A549 (cell line): ENCODE data around the gene SP1. TPM values are rescaled to one million over a fixed set of nuclear protein-coding genes. Genes with fewer than 3 reads are reported as not detected.

Experiments used
- ATAC-seq, 2 experiments: fragments of 200-7000 bp in 1 of 2; fragments of >200 bp in 1 of 2; cut with Nextera tagmentation in 1 of 2; cut with Tn5 transposase in 1 of 2; 3 replicates each; pipeline versions ENCODE4 v1.8.0 to v1.9.1; 2018 to 2020; ENCODE audit warnings: mild to moderate bottlenecking in 1 of 2, moderate library complexity in 1 of 2
- CTCF ChIA-PET: fragments of 300-600 bp; sonication (Branson Sonifier 250); formaldehyde crosslinking; extraction: SDS; loops from one replicate; lab custom pipeline; 2021; ENCODE audit warnings: antibody characterized with exemption, inconsistent platforms; lab: Yijun Ruan, JAX
- POLR2A ChIA-PET: fragments of 350-600 bp; formaldehyde crosslinking; extraction: SDS; loops from one replicate; lab custom pipeline; 2021; ENCODE audit warnings: antibody characterized with exemption, inconsistent platforms; lab: Yijun Ruan, JAX
- DNase-seq, 2 experiments: peaks; one replicate each; pipeline versions ENCODE4 v3.0.0 to v3.0.0-alpha.2; 2011 to 2016; ENCODE audit warnings: low read depth in 1 of 2, low spot score in 1 of 2
- FAIRE-seq: peaks from 2 replicates; lab custom pipeline; 2011; peaks lifted over from hg19 to GRCh38; lab: Jason Lieb, UNC
- H3K27ac ChIP-seq, 2 experiments: fragments of >200 bp; sonication (Bioruptor Twin); formaldehyde crosslinking; 3 replicates each; pipeline ENCODE4 v1.5.1; 2016 to 2017
- H3K4me1 ChIP-seq: fragments of >200 bp; sonication (Bioruptor Twin); formaldehyde crosslinking; 3 replicates; pipeline ENCODE4 v1.6.1; 2016
- H3K4me2 ChIP-seq: fragments of >200 bp; sonication (Bioruptor Twin); formaldehyde crosslinking; 3 replicates; pipeline ENCODE4 v1.6.1; 2016
- H3K4me3 ChIP-seq: fragments of >200 bp; sonication (Bioruptor Twin); formaldehyde crosslinking; 3 replicates; pipeline ENCODE4 v1.5.1; 2016
- H3K9me3 ChIP-seq: fragments of >200 bp; sonication (Bioruptor Twin); formaldehyde crosslinking; 3 replicates; pipeline ENCODE4 v1.6.1; 2016
- CEBPB ChIP-seq, 2 experiments: fragments of >200 bp in 1 of 2; sonication (Bioruptor Twin) in 1 of 2; formaldehyde crosslinking in 1 of 2; IDR thresholded peaks; 2 replicates each; pipeline ENCODE4 v1.6.1; 2012 to 2016
- CHD2 ChIP-seq: fragments of 150-350 bp; IDR thresholded peaks from 2 replicates; pipeline ENCODE4 v1.6.1; 2014; ENCODE audit warnings: low read length; ENCODE audit not compliant: partially characterized antibody
- HOXB13 ChIP-seq: fragments of 250-450 bp; sonication (Bioruptor Pico); IDR thresholded peaks from 2 replicates; pipeline ENCODE4 v1.5.0; 2020; ENCODE audit warnings: low read depth, mild to moderate bottlenecking, moderate library complexity
- JUNB ChIP-seq: fragments of >200 bp; sonication (Bioruptor Twin); formaldehyde crosslinking; IDR thresholded peaks from 2 replicates; pipeline ENCODE4 v1.6.1; 2016
- MAZ ChIP-seq: fragments of 150-350 bp; IDR thresholded peaks from 2 replicates; pipeline ENCODE4 v1.6.1; 2014; ENCODE audit warnings: antibody characterized with exemption, low read depth, low read length, borderline replicate concordance
- POLR2AphosphoS2 ChIP-seq: conservative IDR thresholded peaks from 2 replicates; pipeline ENCODE4 v1.6.1; 2012; ENCODE audit warnings: low read length, improper control_type of control experiment, inconsistent platforms
- RAD21 ChIP-seq, 2 experiments: fragments of >200 bp in 1 of 2; sonication (Bioruptor Twin) in 1 of 2; formaldehyde crosslinking in 1 of 2; IDR thresholded peaks in 1 of 2; conservative IDR thresholded peaks in 1 of 2; 2 replicates in 1 of 2; 3 replicates in 1 of 2; pipeline ENCODE4 v1.6.1; 2012 to 2018; ENCODE audit warnings: inconsistent platforms in 1 of 2
- SMC3 ChIP-seq: fragments of >200 bp; sonication (Bioruptor Twin); formaldehyde crosslinking; IDR thresholded peaks from 3 replicates; pipeline ENCODE4 v1.6.1; 2018; ENCODE audit warnings: inconsistent platforms
- WGBS: methylation state at CpG from one replicate; pipeline ENCODE4 v1.1.6; 2017; ENCODE audit errors: missing lambda C conversion rate; 5-methylcytosine and 5-hydroxymethylcytosine counted together
- polyA plus RNA-seq, 4 experiments: library from polyadenylated mRNA; depleted of rRNA in 3 of 4; stranded (reverse); fragments of >200 nt; fragmentation: RNase III in 1 of 4; extraction: RNeasy Plus Mini Kit Qiagen cat#74134 plus additional on column Dnase treatment in 1 of 4; gene quantifications; 2 replicates in 3 of 4; 3 replicates in 1 of 4; pipeline ENCODE4 v1.2.3, GENCODE V29; 2011 to 2017
- TF ChIP-seq, protein P1 (sequence below): fragments of 250-450 bp; sonication (Bioruptor Pico); IDR thresholded peaks from 2 replicates; pipeline ENCODE4 v1.5.0; 2021; ENCODE audit warnings: mild to moderate bottlenecking, moderate library complexity, borderline replicate concordance
- TF ChIP-seq, protein P2 (sequence below): fragments of 150-350 bp; IDR thresholded peaks from 2 replicates; pipeline ENCODE4 v1.6.1; 2014; ENCODE audit warnings: low read depth, mild to moderate bottlenecking, low read length
- TF ChIP-seq, protein P3 (sequence below): IDR thresholded peaks from 2 replicates; pipeline ENCODE4 v1.6.1; 2012
- TF ChIP-seq, protein P4 (sequence below): fragments of 250-450 bp; sonication (Bioruptor Pico); IDR thresholded peaks from 2 replicates; pipeline ENCODE4 v1.5.0; 2020; ENCODE audit warnings: low read depth, mild to moderate bottlenecking, moderate library complexity
- TF ChIP-seq, protein P5 (sequence below): fragments of >200 bp; sonication (Bioruptor Twin); formaldehyde crosslinking; IDR thresholded peaks from 3 replicates; pipeline ENCODE4 v1.5.1; 2016

SP1 gene
- polyA plus RNA-seq, 2 of the 4 experiments (the other 2 are of a cell fraction), result 24.2 to 53.2 TPM

DNA sequence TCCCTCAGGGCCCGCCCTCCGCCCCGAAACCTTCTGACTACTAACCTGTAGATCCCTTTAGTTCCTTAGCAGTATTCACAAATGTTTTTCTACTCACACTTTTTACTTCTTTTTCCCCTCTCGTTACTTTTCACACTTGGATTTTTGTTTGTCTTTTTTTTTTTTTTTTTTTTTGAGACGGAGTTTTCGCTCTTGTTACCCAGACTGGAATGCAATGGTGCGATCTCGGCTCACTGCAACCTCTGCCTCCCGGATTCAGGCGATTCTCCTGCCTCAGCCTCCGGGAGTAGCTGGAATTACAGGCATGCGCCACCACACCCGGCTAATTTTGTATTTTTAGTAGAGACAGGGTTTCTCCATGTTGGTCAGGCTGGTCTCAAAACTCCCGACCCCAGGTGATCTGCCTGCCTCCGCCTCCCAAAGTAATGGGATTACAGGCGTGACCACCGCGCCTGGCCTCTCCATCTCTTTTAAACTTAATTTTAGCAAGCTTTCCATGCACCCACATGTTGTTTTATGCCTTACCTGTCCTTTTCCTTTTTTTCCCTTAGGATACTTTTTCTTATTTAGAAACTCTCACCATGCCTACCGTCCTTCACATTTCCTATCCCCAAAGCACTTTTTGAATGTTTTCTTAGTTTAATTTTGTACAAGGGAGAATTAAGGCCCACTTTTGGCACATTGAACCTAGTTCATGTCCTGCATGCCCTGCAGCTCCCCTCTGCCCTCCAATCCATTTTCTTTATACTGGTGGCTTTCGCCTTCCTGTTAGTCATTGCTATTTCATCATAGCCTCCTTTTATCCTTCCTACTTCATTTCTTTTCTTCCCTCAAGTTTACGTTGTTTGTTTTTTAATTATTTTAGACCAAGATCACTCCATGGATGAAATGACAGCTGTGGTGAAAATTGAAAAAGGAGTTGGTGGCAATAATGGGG lies 1.1 kb downstream of the SP1 start:
- TF ChIP-seq MAZ (no peak), HOXB13 (CRISPR knock-in tag) (no peak), CEBPB (IDR thresholded peaks at IDR 0.05) (peak in 1 of 2 experiments; percentile 47; a peak in 1 of 4 replicates), CHD2 (no peak)
- TF ChIP-seq, protein P1, sequence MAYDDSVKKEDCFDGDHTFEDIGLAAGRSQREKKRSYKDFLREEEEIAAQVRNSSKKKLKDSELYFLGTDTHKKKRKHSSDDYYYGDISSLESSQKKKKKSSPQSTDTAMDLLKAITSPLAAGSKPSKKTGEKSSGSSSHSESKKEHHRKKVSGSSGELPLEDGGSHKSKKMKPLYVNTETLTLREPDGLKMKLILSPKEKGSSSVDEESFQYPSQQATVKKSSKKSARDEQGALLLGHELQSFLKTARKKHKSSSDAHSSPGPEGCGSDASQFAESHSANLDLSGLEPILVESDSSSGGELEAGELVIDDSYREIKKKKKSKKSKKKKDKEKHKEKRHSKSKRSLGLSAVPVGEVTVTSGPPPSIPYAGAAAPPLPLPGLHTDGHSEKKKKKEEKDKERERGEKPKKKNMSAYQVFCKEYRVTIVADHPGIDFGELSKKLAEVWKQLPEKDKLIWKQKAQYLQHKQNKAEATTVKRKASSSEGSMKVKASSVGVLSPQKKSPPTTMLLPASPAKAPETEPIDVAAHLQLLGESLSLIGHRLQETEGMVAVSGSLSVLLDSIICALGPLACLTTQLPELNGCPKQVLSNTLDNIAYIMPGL, result no peak
- TF ChIP-seq, protein P2, sequence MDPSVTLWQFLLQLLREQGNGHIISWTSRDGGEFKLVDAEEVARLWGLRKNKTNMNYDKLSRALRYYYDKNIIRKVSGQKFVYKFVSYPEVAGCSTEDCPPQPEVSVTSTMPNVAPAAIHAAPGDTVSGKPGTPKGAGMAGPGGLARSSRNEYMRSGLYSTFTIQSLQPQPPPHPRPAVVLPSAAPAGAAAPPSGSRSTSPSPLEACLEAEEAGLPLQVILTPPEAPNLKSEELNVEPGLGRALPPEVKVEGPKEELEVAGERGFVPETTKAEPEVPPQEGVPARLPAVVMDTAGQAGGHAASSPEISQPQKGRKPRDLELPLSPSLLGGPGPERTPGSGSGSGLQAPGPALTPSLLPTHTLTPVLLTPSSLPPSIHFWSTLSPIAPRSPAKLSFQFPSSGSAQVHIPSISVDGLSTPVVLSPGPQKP, result no peak
- TF ChIP-seq, protein P3, sequence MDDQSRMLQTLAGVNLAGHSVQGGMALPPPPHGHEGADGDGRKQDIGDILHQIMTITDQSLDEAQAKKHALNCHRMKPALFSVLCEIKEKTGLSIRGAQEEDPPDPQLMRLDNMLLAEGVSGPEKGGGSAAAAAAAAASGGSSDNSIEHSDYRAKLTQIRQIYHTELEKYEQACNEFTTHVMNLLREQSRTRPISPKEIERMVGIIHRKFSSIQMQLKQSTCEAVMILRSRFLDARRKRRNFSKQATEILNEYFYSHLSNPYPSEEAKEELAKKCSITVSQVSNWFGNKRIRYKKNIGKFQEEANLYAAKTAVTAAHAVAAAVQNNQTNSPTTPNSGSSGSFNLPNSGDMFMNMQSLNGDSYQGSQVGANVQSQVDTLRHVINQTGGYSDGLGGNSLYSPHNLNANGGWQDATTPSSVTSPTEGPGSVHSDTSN, result no peak
- TF ChIP-seq, protein P4, sequence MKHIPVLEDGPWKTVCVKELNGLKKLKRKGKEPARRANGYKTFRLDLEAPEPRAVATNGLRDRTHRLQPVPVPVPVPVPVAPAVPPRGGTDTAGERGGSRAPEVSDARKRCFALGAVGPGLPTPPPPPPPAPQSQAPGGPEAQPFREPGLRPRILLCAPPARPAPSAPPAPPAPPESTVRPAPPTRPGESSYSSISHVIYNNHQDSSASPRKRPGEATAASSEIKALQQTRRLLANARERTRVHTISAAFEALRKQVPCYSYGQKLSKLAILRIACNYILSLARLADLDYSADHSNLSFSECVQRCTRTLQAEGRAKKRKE (CRISPR knock-in tag), result no peak
- FAIRE-seq (no peak), DNase-seq (no peak), ATAC-seq (no peak)
- Histone ChIP-seq H3K9me3 (no peaks in the 10 kb centered on the region), H3K4me1 (peaks cover 39% of the 10 kb centered on the region), H3K27ac (peak overlapping the region; percentile 94 to 99), H3K4me3 (peak overlapping the region; percentile 70), H3K4me2 (peak overlapping the region; percentile 99)
- ChIA-PET CTCF (interaction anchor here (0.6 to 12.7 kb wide), 28 partner anchors 9 to 67 kb away, joined by 3 to 199 read pairs (median 5); partner anchors contain the start of genes AMHR2 and PRR13), POLR2A (interaction anchor here (0.6 to 1.9 kb wide), 6 partner anchors 29 to 60 kb away, joined by 3 to 16 read pairs (median 4); partner anchors contain the start of genes AAAS and PRR13)
- 7% methylated on average over 21 of the region's 21 CpGs for WGBS

DNA sequence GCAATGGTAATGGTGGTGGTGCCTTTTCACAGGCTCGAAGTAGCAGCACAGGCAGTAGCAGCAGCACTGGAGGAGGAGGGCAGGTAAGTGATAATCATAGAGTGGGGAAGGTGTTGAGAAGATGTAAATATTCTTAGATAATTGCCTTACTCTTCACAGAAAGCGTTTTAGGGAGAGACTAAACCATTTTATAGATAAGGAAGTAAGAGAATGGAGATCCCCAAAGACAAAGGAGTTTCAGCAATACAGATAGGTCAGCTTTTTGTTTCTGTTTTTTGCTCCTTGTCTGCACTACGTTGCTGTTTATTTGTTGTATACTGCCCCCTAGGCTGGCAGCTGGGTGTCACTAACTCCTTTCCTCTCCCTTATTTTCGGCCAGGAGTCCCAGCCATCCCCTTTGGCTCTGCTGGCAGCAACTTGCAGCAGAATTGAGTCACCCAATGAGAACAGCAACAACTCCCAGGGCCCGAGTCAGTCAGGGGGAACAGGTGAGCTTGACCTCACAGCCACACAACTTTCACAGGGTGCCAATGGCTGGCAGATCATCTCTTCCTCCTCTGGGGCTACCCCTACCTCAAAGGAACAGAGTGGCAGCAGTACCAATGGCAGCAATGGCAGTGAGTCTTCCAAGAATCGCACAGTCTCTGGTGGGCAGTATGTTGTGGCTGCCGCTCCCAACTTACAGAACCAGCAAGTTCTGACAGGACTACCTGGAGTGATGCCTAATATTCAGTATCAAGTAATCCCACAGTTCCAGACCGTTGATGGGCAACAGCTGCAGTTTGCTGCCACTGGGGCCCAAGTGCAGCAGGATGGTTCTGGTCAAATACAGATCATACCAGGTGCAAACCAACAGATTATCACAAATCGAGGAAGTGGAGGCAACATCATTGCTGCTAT lies 2.0 kb downstream of the SP1 start:
- Histone ChIP-seq H3K4me3 (peak overlapping the region; percentile 70), H3K9me3 (no peaks in the 10 kb centered on the region), H3K4me2 (peak overlapping the region; percentile 99), H3K4me1 (peaks cover 44% of the 10 kb centered on the region), H3K27ac (peak overlapping the region; percentile 94 to 99)
- ChIA-PET CTCF (interaction anchor here (0.5 to 12.7 kb wide), 34 partner anchors 8 to 127 kb away, joined by 3 to 199 read pairs (median 4); partner anchors contain the start of genes AAAS, AMHR2 and PRR13), POLR2A (interaction anchor here (0.6 to 1.9 kb wide), 6 partner anchors 30 to 61 kb away, joined by 3 to 16 read pairs (median 3); partner anchors contain the start of gene AAAS)
- 40% methylated on average over 9 of the region's 9 CpGs for WGBS
- TF ChIP-seq, protein P5, sequence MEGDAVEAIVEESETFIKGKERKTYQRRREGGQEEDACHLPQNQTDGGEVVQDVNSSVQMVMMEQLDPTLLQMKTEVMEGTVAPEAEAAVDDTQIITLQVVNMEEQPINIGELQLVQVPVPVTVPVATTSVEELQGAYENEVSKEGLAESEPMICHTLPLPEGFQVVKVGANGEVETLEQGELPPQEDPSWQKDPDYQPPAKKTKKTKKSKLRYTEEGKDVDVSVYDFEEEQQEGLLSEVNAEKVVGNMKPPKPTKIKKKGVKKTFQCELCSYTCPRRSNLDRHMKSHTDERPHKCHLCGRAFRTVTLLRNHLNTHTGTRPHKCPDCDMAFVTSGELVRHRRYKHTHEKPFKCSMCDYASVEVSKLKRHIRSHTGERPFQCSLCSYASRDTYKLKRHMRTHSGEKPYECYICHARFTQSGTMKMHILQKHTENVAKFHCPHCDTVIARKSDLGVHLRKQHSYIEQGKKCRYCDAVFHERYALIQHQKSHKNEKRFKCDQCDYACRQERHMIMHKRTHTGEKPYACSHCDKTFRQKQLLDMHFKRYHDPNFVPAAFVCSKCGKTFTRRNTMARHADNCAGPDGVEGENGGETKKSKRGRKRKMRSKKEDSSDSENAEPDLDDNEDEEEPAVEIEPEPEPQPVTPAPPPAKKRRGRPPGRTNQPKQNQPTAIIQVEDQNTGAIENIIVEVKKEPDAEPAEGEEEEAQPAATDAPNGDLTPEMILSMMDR, result peak; percentile 84
- TF ChIP-seq SMC3 (peak; percentile 74), POLR2AphosphoS2 (no peak), JUNB (no peak), RAD21 (conservative IDR thresholded peaks at IDR 0.05 in 1 of 2, IDR thresholded peaks at IDR 0.05 in 1 of 2) (peak; percentile 79 to 88)
- DNase-seq, result peak in 1 of 2 experiments; percentile 85
- no peak for ATAC-seq
- no peak for FAIRE-seq
